Measurements from ENCODE around the gene MRGPRG.
"Not testable (repeated sequence)": the region's sequence is repeated elsewhere in the genome, so short reads cannot be mapped to it uniquely, and the experiment has no call there.

MRGPRG gene

GRCh38 chr11:3170756-3171650 is 47.6 kb downstream of the MRGPRG start:
- DNase-seq: no peak

GRCh38 chr11:3170044-3170755 is 48.4 kb downstream of the MRGPRG start:
- DNase-seq: no peak

GRCh38 chr11:3169255-3170043 is 49.2 kb downstream of the MRGPRG start:
- DNase-seq: no peak

GRCh38 chr11:3168742-3169254 is 49.8 kb downstream of the MRGPRG start:
- DNase-seq: not testable (repeated sequence)
